ENCODE measurements around the gene XPNPEP3. TPM values are rescaled to one million over a fixed set of nuclear protein-coding genes. Genes with fewer than 3 reads are reported as not detected.
"Not testable (repeated sequence)": the region's sequence is repeated elsewhere in the genome, so short reads cannot be mapped to it uniquely, and the experiment has no call there.

XPNPEP3 gene
- total RNA-seq, 4 donors from 2014 or later, result 10.0 to 19.5 (median 14.6) TPM

GRCh38 chr22:40908895-40909294 is 51.9 kb downstream of the XPNPEP3 start:
- Histone ChIP-seq H3K36me3 (peaks cover 59% of the 10 kb centered on the region), H3K9me3 (no peaks in the 10 kb centered on the region), H3K27me3 (no peaks in the 10 kb centered on the region), H3K27ac (no peak overlapping the region), H3K4me3 (no peak overlapping the region), H3K4me1 (no peaks in the 10 kb centered on the region)
- no peak for DNase-seq (ENCODE audit: low spot score in 2 of 2)
- TF ChIP-seq EP300 (IDR thresholded peaks at IDR 0.05) (no peak), POLR2A (IDR thresholded peaks at IDR 0.05) (no peak), CTCF (IDR thresholded peaks at IDR 0.05) (no peak), POLR2AphosphoS5 (IDR thresholded peaks at IDR 0.05) (no peak)
- 95% methylated on average over 6 of the region's 6 CpGs for WGBS

GRCh38 chr22:40911772-40912171 is 54.8 kb downstream of the XPNPEP3 start:
- WGBS, result 97% methylated on average over 3 of the region's 3 CpGs
- no peaks in the 10 kb centered on the region for H3K9me3 ChIP-seq
- DNase-seq (ENCODE audit: low spot score in 2 of 2), result no peak
- H3K36me3 ChIP-seq, result peaks cover 73% of the 10 kb centered on the region
- no peak overlapping the region for H3K27ac ChIP-seq
- H3K4me3 ChIP-seq, result no peak overlapping the region
- H3K4me1 ChIP-seq, result no peaks in the 10 kb centered on the region
- TF ChIP-seq POLR2A (IDR thresholded peaks at IDR 0.05) (no peak), EP300 (IDR thresholded peaks at IDR 0.05) (no peak), POLR2AphosphoS5 (IDR thresholded peaks at IDR 0.05) (no peak), CTCF (IDR thresholded peaks at IDR 0.05) (no peak)
- H3K27me3 ChIP-seq, result no peaks in the 10 kb centered on the region

- not testable (repeated sequence) for H3K27ac ChIP-seq; H3K4me3 ChIP-seq; DNase-seq (ENCODE audit: low spot score in 2 of 2); H3K9me3 ChIP-seq; H3K27me3 ChIP-seq; H3K4me1 ChIP-seq
- H3K36me3 ChIP-seq, result peaks cover 74% of the 10 kb centered on the region
- WGBS, result 98% methylated on average over 6 of the region's 6 CpGs
Measured at GRCh38 chr22:40912987-40913386, 56.0 kb downstream of the XPNPEP3 start.

- no peak for DNase-seq (ENCODE audit: low spot score in 2 of 2)
- WGBS, result 60% methylated on average over 5 of the region's 5 CpGs
- no peak overlapping the region for H3K27ac ChIP-seq
- TF ChIP-seq EP300 (IDR thresholded peaks at IDR 0.05), result no peak
- peak in 1 of 2 donors; percentile 4 for TF ChIP-seq CTCF (IDR thresholded peaks at IDR 0.05)
- TF ChIP-seq POLR2A (IDR thresholded peaks at IDR 0.05), result no peak
- TF ChIP-seq POLR2AphosphoS5 (IDR thresholded peaks at IDR 0.05), result no peak
- H3K9me3 ChIP-seq, result no peaks in the 10 kb centered on the region
- no peaks in the 10 kb centered on the region for H3K27me3 ChIP-seq
- H3K36me3 ChIP-seq, result peaks cover 76% of the 10 kb centered on the region
- no peak overlapping the region for H3K4me3 ChIP-seq
- peaks cover 3% of the 10 kb centered on the region for H3K4me1 ChIP-seq
Measured at GRCh38 chr22:40919446-40919845, 62.5 kb downstream of the XPNPEP3 start.

GRCh38 chr22:40920526-40920925 is 63.6 kb downstream of the XPNPEP3 start:
- TF ChIP-seq POLR2AphosphoS5 (IDR thresholded peaks at IDR 0.05) (no peak), POLR2A (IDR thresholded peaks at IDR 0.05) (no peak)
- Histone ChIP-seq H3K9me3 (no peaks in the 10 kb centered on the region), H3K4me1 (peaks cover 3% of the 10 kb centered on the region), H3K4me3 (no peak overlapping the region), H3K27me3 (no peaks in the 10 kb centered on the region), H3K36me3 (peaks cover 77% of the 10 kb centered on the region), H3K27ac (no peak overlapping the region)
- WGBS, result 86% methylated on average over 9 of the region's 9 CpGs
- DNase-seq (ENCODE audit: low spot score in 2 of 2), result no peak

GRCh38 chr22:40922484-40923303 is 65.7 kb downstream of the XPNPEP3 start:
- DNase-seq (ENCODE audit: low spot score in 2 of 2), result no peak
- H3K36me3 ChIP-seq, result peaks cover 79% of the 10 kb centered on the region
- 57% methylated on average over 5 of the region's 5 CpGs for WGBS

More at GRCh38 chr22:40922484-40923303, 65.7 kb downstream of the XPNPEP3 start:
- H3K9me3 ChIP-seq, result no peaks in the 10 kb centered on the region
- no peak overlapping the region for H3K4me3 ChIP-seq
- peaks cover 3% of the 10 kb centered on the region for H3K4me1 ChIP-seq
- TF ChIP-seq POLR2AphosphoS5 (IDR thresholded peaks at IDR 0.05) (no peak), POLR2A (IDR thresholded peaks at IDR 0.05) (no peak), CTCF (IDR thresholded peaks at IDR 0.05) (peak; percentile 62 to 71)
- no peaks in the 10 kb centered on the region for H3K27me3 ChIP-seq
- no peak overlapping the region for H3K27ac ChIP-seq

Data from suprapubic skin (tissue), 4 donors.